GM18861 (cell line): ENCODE data around the gene MRTFA.
A peak's percentile ranks its signal among the peaks of the same experiment; 100 is the strongest.

ENCODE experiments used
- ATAC-seq: cut with Tn5 transposase; IDR thresholded peaks from one replicate; pipeline ENCODE4 v1.9.1; 2021; ENCODE audit not compliant: unreplicated experiment

MRTFA gene

GRCh38 chr22:40415531-40416266 is 220.8 kb downstream of the MRTFA start:
- ATAC-seq = no peak

GRCh38 chr22:40414838-40415505 is 221.5 kb downstream of the MRTFA start:
- peak; percentile 35 for ATAC-seq

GRCh38 chr22:40414311-40414710 is 222.2 kb downstream of the MRTFA start:
- ATAC-seq = no peak

- ATAC-seq = no peak
Measured at GRCh38 chr22:40413873-40414272, 222.6 kb downstream of the MRTFA start.

GRCh38 chr22:40412441-40412840 is 224.1 kb downstream of the MRTFA start:
- ATAC-seq = peak; percentile 47

- ATAC-seq = no peak
Measured at GRCh38 chr22:40411506-40411861, 225.0 kb downstream of the MRTFA start.

- no peak for ATAC-seq
Measured at GRCh38 chr22:40410731-40411505, 225.6 kb downstream of the MRTFA start.

GRCh38 chr22:40410272-40410671 is 226.2 kb downstream of the MRTFA start:
- no peak for ATAC-seq

- no peak for ATAC-seq
Measured at GRCh38 chr22:40409613-40410113, 226.9 kb downstream of the MRTFA start.

- ATAC-seq = no peak
Measured at GRCh38 chr22:40408718-40409612, 227.6 kb downstream of the MRTFA start.

GRCh38 chr22:40407831-40408717 is 228.4 kb downstream of the MRTFA start:
- ATAC-seq = no peak

- no peak for ATAC-seq
Measured at GRCh38 chr22:40407021-40407761, 229.3 kb downstream of the MRTFA start.

- no peak for ATAC-seq
Measured at GRCh38 chr22:40406063-40406890, 230.2 kb downstream of the MRTFA start.

GRCh38 chr22:40405178-40406062 is 231.1 kb downstream of the MRTFA start:
- no peak for ATAC-seq

GRCh38 chr22:40404251-40405177 is 232.0 kb downstream of the MRTFA start:
- no peak for ATAC-seq

- ATAC-seq = no peak
Measured at GRCh38 chr22:40403651-40404050, 232.9 kb downstream of the MRTFA start.
